ENCODE results near the gene PRKN.

The PRKN gene

GRCh38 chr6:161840380-161840779 lies 887.2 kb downstream of the PRKN start:
- no peak for DNase-seq (ENCODE audit: extremely low spot score)
- TF ChIP-seq HDGF (IDR thresholded peaks at IDR 0.05; ENCODE audit: borderline replicate concordance): no peak
- no peak for TF ChIP-seq FOXK2 (IDR thresholded peaks at IDR 0.05)
- no peak for TF ChIP-seq ELF4 (IDR thresholded peaks at IDR 0.05)
- TF ChIP-seq BHLHE40 (IDR thresholded peaks at IDR 0.05; ENCODE audit: borderline replicate concordance): no peak
- TF ChIP-seq L3MBTL2 (conservative IDR thresholded peaks at IDR 0.05): no peak
- no peak for TF ChIP-seq TARDBP (IDR thresholded peaks at IDR 0.05)
- no peak for TF ChIP-seq NFRKB (IDR thresholded peaks at IDR 0.05)
- TF ChIP-seq PKNOX1 (IDR thresholded peaks at IDR 0.05): no peak
- no peak for TF ChIP-seq CTBP1 (IDR thresholded peaks at IDR 0.05; ENCODE audit: borderline replicate concordance)
- no peak for TF ChIP-seq ARNT (IDR thresholded peaks at IDR 0.05)
- ChIA-PET CTCF (no interaction called here), POLR2A (no interaction called here)

- ChIA-PET CTCF (no interaction called here), POLR2A (no interaction called here)
- no peak for TF ChIP-seq SP1 (IDR thresholded peaks at IDR 0.05)
- no peak for TF ChIP-seq LEF1 (IDR thresholded peaks at IDR 0.05; ENCODE audit: borderline replicate concordance)
- no peak for TF ChIP-seq L3MBTL2 (conservative IDR thresholded peaks at IDR 0.05)
- TF ChIP-seq TARDBP (IDR thresholded peaks at IDR 0.05): no peak
- no peak for TF ChIP-seq FOXK2 (IDR thresholded peaks at IDR 0.05)
- no peak for TF ChIP-seq FOXA1 (IDR thresholded peaks at IDR 0.05)
- TF ChIP-seq ZNF384 (IDR thresholded peaks at IDR 0.05): no peak
- no peak for TF ChIP-seq PKNOX1 (IDR thresholded peaks at IDR 0.05)
- TF ChIP-seq ELF4 (IDR thresholded peaks at IDR 0.05): no peak
- no peak for TF ChIP-seq CTBP1 (IDR thresholded peaks at IDR 0.05; ENCODE audit: borderline replicate concordance)
- no peak for TF ChIP-seq NFRKB (IDR thresholded peaks at IDR 0.05)
- no peak for TF ChIP-seq FOXM1 (IDR thresholded peaks at IDR 0.05; ENCODE audit: borderline replicate concordance)
- TF ChIP-seq SUZ12 (IDR thresholded peaks at IDR 0.05): no peak
- TF ChIP-seq HDGF (IDR thresholded peaks at IDR 0.05; ENCODE audit: borderline replicate concordance): no peak
- TF ChIP-seq ARNT (IDR thresholded peaks at IDR 0.05): no peak
- no peak for TF ChIP-seq BHLHE40 (IDR thresholded peaks at IDR 0.05; ENCODE audit: borderline replicate concordance)
- no peak for DNase-seq (ENCODE audit: extremely low spot score)
Measured at GRCh38 chr6:161838306-161839035, 889.1 kb downstream of the PRKN start.

GRCh38 chr6:161837854-161838253 lies 889.7 kb downstream of the PRKN start:
- CTCF ChIA-PET: interaction anchor here (0.6 kb wide), 1 partner anchor 139 kb away, joined by 3 read pairs; no protein-coding TSS in a partner anchor
- no peak for TF ChIP-seq ELF4 (IDR thresholded peaks at IDR 0.05)
- TF ChIP-seq SP1 (IDR thresholded peaks at IDR 0.05): no peak
- no peak for TF ChIP-seq PKNOX1 (IDR thresholded peaks at IDR 0.05)
- no peak for TF ChIP-seq FOXA1 (IDR thresholded peaks at IDR 0.05)
- no peak for TF ChIP-seq FOXK2 (IDR thresholded peaks at IDR 0.05)
- no peak for DNase-seq (ENCODE audit: extremely low spot score)
- POLR2A ChIA-PET: no interaction called here

GRCh38 chr6:161837449-161837735 lies 890.2 kb downstream of the PRKN start:
- POLR2A ChIA-PET: no interaction called here
- TF ChIP-seq FOXM1 (IDR thresholded peaks at IDR 0.05; ENCODE audit: borderline replicate concordance) (no peak), ZNF384 (IDR thresholded peaks at IDR 0.05) (peak; percentile 57; the same call in 1 of the 2 replicates)
- DNase-seq (ENCODE audit: extremely low spot score): no peak
- CTCF ChIA-PET: interaction anchor here (0.6 kb wide), 1 partner anchor 139 kb away, joined by 3 read pairs; no protein-coding TSS in a partner anchor

- ChIA-PET CTCF (interaction anchor here (0.6 to 0.7 kb wide), 2 partner anchors 77 to 1328 kb away, joined by 3 read pairs; no protein-coding TSS in a partner anchor), POLR2A (no interaction called here)
- TF ChIP-seq ZNF384 (IDR thresholded peaks at IDR 0.05) (no peak; the same call in 1 of the 2 replicates), FOXA1 (IDR thresholded peaks at IDR 0.05) (no peak), CTBP1 (IDR thresholded peaks at IDR 0.05; ENCODE audit: borderline replicate concordance) (no peak)
- no peak for DNase-seq (ENCODE audit: extremely low spot score)
Measured at GRCh38 chr6:161836643-161837448, 890.7 kb downstream of the PRKN start.

- POLR2A ChIA-PET: no interaction called here
- CTCF ChIA-PET: interaction anchor here (0.5 kb wide), 1 partner anchor 309 kb away, joined by 3 read pairs; no protein-coding TSS in a partner anchor
- TF ChIP-seq PKNOX1 (IDR thresholded peaks at IDR 0.05): no peak
- TF ChIP-seq L3MBTL2 (conservative IDR thresholded peaks at IDR 0.05): peak; percentile 90
- DNase-seq (ENCODE audit: extremely low spot score): peak; percentile 39
Measured at GRCh38 chr6:161835500-161836215, 891.9 kb downstream of the PRKN start.

Measured in HEK293T (cell line).